Keratinocyte (primary cell): ENCODE data around the gene APEH.

ENCODE experiments used
- CTCF ChIP-seq, 3 experiments: IDR thresholded peaks in 1 of 3; conservative IDR thresholded peaks in 1 of 3; optimal IDR thresholded peaks in 1 of 3; 2 replicates in 2 of 3; 3 replicates in 1 of 3; pipeline versions ENCODE3 to v1.5.1; 2011; ENCODE audit warnings: low read length in 3 of 3, mild to moderate bottlenecking in 3 of 3, moderate library complexity in 2 of 3, control low read depth in 1 of 3, inconsistent platforms in 1 of 3; ENCODE audit not compliant: insufficient read depth in 2 of 3; ENCODE audit errors: extremely low read depth in 1 of 3
- EZH2 ChIP-seq: IDR thresholded peaks from one replicate; pipeline ENCODE4 v1.6.1; 2012; ENCODE audit warnings: inconsistent platforms, mild to moderate bottlenecking, low read length, moderate library complexity

GRCh38 chr3:49647741-49648140 is 26.4 kb upstream of the APEH start:
- TF ChIP-seq CTCF (optimal IDR thresholded peaks at IDR 0.05 in 1 of 3, IDR thresholded peaks at IDR 0.05 in 1 of 3, conservative IDR thresholded peaks at IDR 0.05 in 1 of 3; ENCODE audit: extremely low read depth in 1 of 3, insufficient read depth in 2 of 3, low read length in 3 of 3) (no peak), EZH2 (no peak)
